Skeletal muscle tissue (tissue), 4 donors: ENCODE data around the gene TNFSF13. TPM values are rescaled to one million over a fixed set of nuclear protein-coding genes. Genes with fewer than 3 reads are reported as not detected.
A peak's percentile ranks its signal among the peaks of the same experiment; 100 is the strongest.

Source experiments
- H3K27ac ChIP-seq: one replicate; pipeline ENCODE4 v1.7.0; 2013; ENCODE audit warnings: mild to moderate bottlenecking, low read depth, low read length, inconsistent platforms
- H3K27me3 ChIP-seq, 3 donors: one replicate each; pipeline ENCODE4 v1.7.0; 2013; ENCODE audit warnings: low read length in 3 of 3; ENCODE audit not compliant: control insufficient read depth in 3 of 3, insufficient read depth in 3 of 3
- H3K36me3 ChIP-seq, 3 donors: one replicate each; pipeline ENCODE4 v1.7.0; 2013; ENCODE audit warnings: low read length in 3 of 3; ENCODE audit not compliant: control insufficient read depth in 3 of 3, insufficient read depth in 3 of 3
- H3K4me1 ChIP-seq, 3 donors: one replicate each; pipeline ENCODE4 v1.7.0; 2013; ENCODE audit warnings: low read length in 3 of 3, mild to moderate bottlenecking in 3 of 3; ENCODE audit not compliant: control insufficient read depth in 3 of 3, insufficient read depth in 3 of 3
- H3K4me3 ChIP-seq, 3 donors: one replicate each; pipeline ENCODE4 v1.7.0; 2013; ENCODE audit warnings: low read length in 3 of 3
- H3K9ac ChIP-seq, 3 donors: one replicate each; pipeline ENCODE4 v1.7.0; 2013; ENCODE audit warnings: low read length in 3 of 3, mild to moderate bottlenecking in 3 of 3, moderate library complexity in 2 of 3, low read depth in 1 of 3
- H3K9me3 ChIP-seq, 3 donors: one replicate each; pipeline ENCODE4 v1.7.0; 2013; ENCODE audit warnings: low read length in 3 of 3; ENCODE audit not compliant: control insufficient read depth in 3 of 3
- total RNA-seq: library from RNA; depleted of rRNA; stranded (reverse); fragments of >200 nt; gene quantifications from one replicate; pipeline ENCODE4 v1.2.3, GENCODE V29; 2014
- donor health status: Osteomylitis.

TNFSF13 gene
- total RNA-seq, 1 donor from 2014 or later: 2.1 TPM

DNA sequence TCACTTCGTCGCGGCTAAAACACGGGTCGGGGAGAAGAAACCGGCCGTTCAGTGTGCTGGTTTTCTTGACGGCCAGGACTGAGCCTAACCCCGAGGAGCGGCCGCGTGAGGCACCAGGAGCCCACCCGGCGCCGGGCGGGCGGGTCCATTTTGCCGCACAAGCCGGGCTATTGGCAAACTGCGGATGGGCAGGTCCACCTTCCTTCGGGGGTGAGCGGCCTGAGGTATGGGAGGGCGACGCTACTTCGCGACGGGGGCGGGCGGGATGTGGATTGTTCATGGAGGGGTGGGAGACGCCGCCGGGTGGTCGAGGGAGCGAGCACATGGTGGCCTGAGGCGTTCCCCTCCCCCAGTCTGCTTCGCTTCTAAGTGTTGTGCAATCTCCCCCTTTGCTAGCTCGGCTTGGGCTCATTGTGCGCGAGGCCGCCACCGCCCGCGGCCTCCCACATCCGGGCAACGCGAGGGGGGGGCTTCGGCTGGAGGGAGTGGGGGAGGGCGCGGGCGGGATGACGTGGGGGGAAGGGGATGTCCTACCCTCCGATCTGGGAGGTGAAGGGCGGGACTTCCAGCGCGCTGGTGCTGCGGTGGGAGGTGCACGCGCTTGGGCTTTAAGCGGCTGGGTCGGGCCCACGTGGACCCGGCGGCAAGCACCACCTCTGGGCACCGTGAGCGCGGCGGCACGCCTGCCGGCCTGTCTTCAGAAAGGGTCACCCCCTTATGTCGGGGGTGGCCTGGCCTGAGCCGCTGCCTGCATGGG is 15.0 kb downstream of the TNFSF13 start:
- Histone ChIP-seq H3K4me1 (peaks cover 41 to 50% (median 41%) of the 10 kb centered on the region in 3 donors), H3K4me3 (peak overlapping the region; percentile 79 to 93 (median 92)), H3K9me3 (no peaks in the 10 kb centered on the region), H3K27ac (peak overlapping the region; percentile 99), H3K36me3 (peaks cover 57 to 67% (median 57%) of the 10 kb centered on the region in 3 donors), H3K9ac (peak overlapping the region; percentile 96 to 98 (median 98)), H3K27me3 (no peaks in the 10 kb centered on the region)

DNA sequence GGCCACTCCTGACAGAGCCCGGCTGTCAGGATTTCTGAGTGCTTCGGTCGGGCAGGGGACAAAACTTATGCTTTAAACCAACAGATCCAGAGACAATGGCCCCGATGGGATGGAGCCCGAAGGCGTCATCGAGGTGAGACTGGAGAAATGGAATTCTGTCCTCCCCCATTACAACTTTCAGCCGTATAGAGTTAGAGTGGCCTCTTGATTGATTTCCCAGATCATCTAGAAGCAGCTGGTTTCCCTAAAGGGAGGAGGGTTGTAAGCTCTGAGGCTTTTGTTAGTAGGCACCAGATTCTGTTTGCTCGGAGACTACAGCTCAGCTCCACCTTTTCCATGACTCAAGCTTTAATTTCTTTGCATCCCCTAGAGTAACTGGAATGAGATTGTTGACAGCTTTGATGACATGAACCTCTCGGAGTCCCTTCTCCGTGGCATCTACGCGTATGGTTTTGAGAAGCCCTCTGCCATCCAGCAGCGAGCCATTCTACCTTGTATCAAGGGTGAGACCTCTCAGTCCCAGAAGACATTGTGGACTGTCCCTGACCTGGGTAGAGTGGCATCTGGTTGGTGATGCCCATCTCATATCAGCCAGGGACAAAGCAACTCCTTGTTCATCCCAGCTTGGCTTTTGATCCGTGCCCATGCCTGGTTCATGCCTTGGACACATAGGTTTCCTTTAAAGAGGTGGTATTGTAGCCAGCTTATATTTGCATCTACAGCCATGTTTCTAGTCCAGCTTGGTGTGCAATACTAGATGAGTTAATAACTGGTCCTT is 15.8 kb downstream of the TNFSF13 start:
- peak overlapping the region; percentile 73 to 93 (median 92) for H3K4me3 ChIP-seq
- H3K36me3 ChIP-seq: peaks cover 62 to 70% (median 63%) of the 10 kb centered on the region in 3 donors
- no peaks in the 10 kb centered on the region for H3K27me3 ChIP-seq
- H3K9ac ChIP-seq: peak overlapping the region; percentile 72 to 98 (median 74)
- peaks cover 45 to 58% (median 46%) of the 10 kb centered on the region in 3 donors for H3K4me1 ChIP-seq
- no peaks in the 10 kb centered on the region for H3K9me3 ChIP-seq
- peak overlapping the region; percentile 99 for H3K27ac ChIP-seq

DNA sequence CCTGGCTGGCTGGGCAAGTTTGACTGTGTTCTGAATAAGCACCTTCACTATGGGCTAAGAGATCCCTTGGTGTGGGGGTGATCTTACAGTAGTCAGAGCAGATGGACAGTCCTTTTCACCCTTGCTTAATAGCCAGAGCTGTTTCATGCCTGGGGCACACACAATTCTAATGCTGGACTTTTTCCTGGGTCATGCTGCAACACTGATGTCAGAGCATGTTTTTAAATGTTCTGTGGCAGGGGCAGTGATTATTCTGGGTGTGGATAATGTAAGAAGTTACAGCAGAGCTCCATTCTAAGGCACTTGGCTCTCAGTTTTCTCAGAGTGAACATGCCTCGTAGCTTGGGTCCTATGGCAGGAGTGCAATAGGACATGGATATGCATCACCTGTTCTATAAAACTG is 16.9 kb downstream of the TNFSF13 start:
- peaks cover 55 to 59% (median 59%) of the 10 kb centered on the region in 3 donors for H3K36me3 ChIP-seq
- peaks cover 56 to 69% (median 58%) of the 10 kb centered on the region in 3 donors for H3K4me1 ChIP-seq
- peak overlapping the region; percentile 36 for H3K27ac ChIP-seq
- peak overlapping the region in 1 of 3 donors; percentile 58 for H3K9ac ChIP-seq
- no peak overlapping the region for H3K4me3 ChIP-seq
- H3K27me3 ChIP-seq: no peaks in the 10 kb centered on the region
- H3K9me3 ChIP-seq: no peaks in the 10 kb centered on the region

DNA sequence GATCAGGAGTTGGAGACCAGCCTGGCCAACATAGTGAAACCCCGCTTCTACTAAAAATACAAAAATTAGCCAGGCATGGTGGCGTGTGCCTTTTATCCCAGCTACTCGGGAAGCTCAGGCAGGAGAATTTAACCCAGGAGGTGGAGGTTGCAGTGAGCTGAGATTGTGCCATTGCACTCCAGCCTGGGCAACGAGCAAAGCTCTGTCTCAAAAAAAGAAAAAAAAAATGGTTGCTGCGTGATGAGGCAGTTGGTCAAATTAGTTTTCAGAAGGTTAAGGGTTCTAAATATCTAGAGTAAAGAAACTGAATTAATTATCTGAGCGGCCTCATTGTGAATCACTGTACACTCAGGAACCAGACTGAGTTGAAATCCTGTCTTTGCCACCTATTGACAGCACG is 17.4 kb downstream of the TNFSF13 start:
- Histone ChIP-seq H3K9ac (no peak overlapping the region), H3K27me3 (no peaks in the 10 kb centered on the region), H3K4me3 (no peak overlapping the region), H3K9me3 (no peaks in the 10 kb centered on the region), H3K4me1 (peaks cover 60 to 73% (median 61%) of the 10 kb centered on the region in 3 donors), H3K27ac (peak overlapping the region; percentile 36), H3K36me3 (peaks cover 50 to 54% (median 54%) of the 10 kb centered on the region in 3 donors)

DNA sequence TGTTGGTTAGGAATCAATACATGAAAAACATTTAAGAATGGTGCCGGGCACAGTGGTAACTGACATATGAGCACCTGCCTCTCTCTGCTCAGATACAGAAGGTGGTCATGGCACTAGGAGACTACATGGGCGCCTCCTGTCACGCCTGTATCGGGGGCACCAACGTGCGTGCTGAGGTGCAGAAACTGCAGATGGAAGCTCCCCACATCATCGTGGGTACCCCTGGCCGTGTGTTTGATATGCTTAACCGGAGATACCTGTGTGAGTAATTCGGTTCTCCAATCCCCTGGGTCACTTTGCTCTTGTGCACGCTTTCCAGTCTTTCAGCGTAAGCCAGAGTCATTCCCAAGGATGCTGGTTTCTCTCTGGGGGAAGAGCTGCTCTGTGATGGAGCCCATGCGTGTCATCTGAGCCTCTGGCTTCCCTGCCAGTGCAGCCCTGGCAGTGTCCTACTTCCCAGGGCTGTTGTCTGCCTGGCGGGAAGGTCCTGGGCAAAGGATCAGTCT is 17.9 kb downstream of the TNFSF13 start:
- peaks cover 46 to 50% (median 49%) of the 10 kb centered on the region in 3 donors for H3K36me3 ChIP-seq
- peak overlapping the region in 1 of 3 donors; percentile 41 for H3K9ac ChIP-seq
- H3K27ac ChIP-seq: peak overlapping the region; percentile 36
- H3K4me1 ChIP-seq: peaks cover 61 to 79% (median 62%) of the 10 kb centered on the region in 3 donors
- no peaks in the 10 kb centered on the region for H3K27me3 ChIP-seq
- H3K9me3 ChIP-seq: no peaks in the 10 kb centered on the region
- H3K4me3 ChIP-seq: no peak overlapping the region

DNA sequence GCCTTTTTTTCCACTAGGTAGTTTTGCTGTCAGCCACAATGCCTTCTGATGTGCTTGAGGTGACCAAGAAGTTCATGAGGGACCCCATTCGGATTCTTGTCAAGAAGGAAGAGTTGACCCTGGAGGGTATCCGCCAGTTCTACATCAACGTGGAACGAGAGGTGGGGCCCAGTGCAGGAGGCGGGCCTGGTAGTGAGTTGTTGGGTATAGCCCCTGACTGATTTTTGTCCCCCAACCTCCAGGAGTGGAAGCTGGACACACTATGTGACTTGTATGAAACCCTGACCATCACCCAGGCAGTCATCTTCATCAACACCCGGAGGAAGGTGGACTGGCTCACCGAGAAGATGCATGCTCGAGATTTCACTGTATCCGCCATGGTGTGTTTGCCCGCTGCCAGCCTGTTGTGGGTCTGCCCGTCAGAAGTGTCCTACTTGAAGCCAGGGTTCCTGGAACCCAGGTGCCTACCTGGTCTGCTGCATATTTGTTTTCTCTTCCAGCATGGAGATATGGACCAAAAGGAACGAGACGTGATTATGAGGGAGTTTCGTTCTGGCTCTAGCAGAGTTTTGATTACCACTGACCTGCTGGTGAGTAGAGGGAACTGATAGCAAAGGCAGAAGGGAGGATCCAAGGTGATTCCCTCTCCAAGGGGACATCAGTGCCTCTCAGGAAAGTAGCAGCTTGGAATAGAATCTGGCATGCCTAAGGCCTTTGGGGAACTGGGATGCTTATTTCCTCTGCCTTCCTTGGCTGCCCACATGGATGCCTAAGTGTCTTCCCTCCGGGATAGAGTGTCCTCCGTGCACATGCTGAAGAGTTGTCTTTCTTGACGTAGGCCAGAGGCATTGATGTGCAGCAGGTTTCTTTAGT is 19.0 kb downstream of the TNFSF13 start:
- H3K36me3 ChIP-seq: peaks cover 46 to 50% (median 48%) of the 10 kb centered on the region in 3 donors
- peaks cover 63 to 82% (median 65%) of the 10 kb centered on the region in 3 donors for H3K4me1 ChIP-seq
- no peaks in the 10 kb centered on the region for H3K27me3 ChIP-seq
- H3K9ac ChIP-seq: no peak overlapping the region
- no peak overlapping the region for H3K27ac ChIP-seq
- no peaks in the 10 kb centered on the region for H3K9me3 ChIP-seq
- H3K4me3 ChIP-seq: no peak overlapping the region

DNA sequence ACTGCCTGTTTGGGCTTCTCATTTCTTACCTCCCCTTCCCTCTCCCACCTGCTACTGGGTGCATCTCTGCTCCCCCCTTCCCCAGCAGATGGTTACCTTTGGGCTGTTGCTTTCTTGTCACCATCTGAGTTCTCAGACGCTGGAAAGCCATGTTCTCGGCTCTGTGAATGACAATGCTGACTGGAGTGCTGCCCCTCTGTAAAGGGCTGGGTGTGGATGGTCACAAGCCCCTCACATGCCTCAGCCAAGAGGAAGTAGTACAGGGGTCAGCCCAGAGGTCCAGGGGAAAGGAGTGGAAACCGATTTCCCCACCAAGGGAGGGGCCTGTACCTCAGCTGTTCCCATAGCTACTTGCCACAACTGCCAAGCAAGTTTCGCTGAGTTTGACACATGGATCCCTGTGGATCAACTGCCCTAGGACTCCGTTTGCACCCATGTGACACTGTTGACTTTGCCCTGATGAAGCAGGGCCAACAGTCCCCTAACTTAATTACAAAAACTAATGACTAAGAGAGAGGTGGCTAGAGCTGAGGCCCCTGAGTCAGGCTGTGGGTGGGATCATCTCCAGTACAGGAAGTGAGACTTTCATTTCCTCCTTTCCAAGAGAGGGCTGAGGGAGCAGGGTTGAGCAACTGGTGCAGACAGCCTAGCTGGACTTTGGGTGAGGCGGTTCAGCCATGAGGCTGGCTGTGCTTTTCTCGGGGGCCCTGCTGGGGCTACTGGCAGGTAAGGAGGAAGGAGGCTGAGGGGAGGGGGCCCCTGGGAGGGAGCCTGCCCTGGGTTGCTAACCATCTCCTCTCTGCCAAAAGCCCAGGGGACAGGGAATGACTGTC is 20.7 kb downstream of the TNFSF13 start, which contains the start of gene CD68:
TSS of gene CD68 (plus strand) at position 638 of the 833 bp plus-strand sequence. CDS start at position 678, 40 bp downstream.
- Histone ChIP-seq H3K27ac (peak within 1 kb of the TSS; percentile 89), H3K9ac (peak within 1 kb of the TSS; percentile 58 to 75 (median 71)), H3K9me3 (no peaks in the 10 kb centered on the region), H3K36me3 (peaks cover 46 to 48% (median 46%) of the 10 kb centered on the region in 3 donors), H3K4me1 (peaks cover 67 to 87% (median 69%) of the 10 kb centered on the region in 3 donors), H3K4me3 (peak within 1 kb of the TSS; percentile 52 to 64 (median 54)), H3K27me3 (no peaks in the 10 kb centered on the region)

DNA sequence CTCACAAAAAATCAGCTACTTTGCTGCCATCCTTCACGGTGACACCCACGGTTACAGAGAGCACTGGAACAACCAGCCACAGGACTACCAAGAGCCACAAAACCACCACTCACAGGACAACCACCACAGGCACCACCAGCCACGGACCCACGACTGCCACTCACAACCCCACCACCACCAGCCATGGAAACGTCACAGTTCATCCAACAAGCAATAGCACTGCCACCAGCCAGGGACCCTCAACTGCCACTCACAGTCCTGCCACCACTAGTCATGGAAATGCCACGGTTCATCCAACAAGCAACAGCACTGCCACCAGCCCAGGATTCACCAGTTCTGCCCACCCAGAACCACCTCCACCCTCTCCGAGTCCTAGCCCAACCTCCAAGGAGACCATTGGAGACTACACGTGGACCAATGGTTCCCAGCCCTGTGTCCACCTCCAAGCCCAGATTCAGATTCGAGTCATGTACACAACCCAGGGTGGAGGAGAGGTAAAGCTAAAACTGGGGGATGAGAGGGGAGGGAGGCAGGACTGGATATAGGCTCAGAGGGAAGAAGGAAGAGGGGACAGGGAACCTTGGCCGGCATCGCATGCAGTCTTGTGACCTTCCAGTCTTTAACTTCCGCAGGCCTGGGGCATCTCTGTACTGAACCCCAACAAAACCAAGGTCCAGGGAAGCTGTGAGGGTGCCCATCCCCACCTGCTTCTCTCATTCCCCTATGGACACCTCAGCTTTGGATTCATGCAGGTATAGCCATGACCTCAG is 21.5 kb downstream of the TNFSF13 start:
- H3K9ac ChIP-seq: peak overlapping the region; percentile 58 to 75 (median 71)
- H3K36me3 ChIP-seq: peaks cover 40 to 41% (median 40%) of the 10 kb centered on the region in 3 donors
- peaks cover 65 to 87% (median 65%) of the 10 kb centered on the region in 3 donors for H3K4me1 ChIP-seq
- H3K9me3 ChIP-seq: no peaks in the 10 kb centered on the region
- no peaks in the 10 kb centered on the region for H3K27me3 ChIP-seq
- peak overlapping the region; percentile 52 to 64 (median 54) for H3K4me3 ChIP-seq
- peak overlapping the region; percentile 89 for H3K27ac ChIP-seq
